IMR-90 (cell line): ENCODE results near the gene APOA4. TPM values are rescaled to one million over a fixed set of nuclear protein-coding genes. Genes with fewer than 3 reads are reported as not detected.

ENCODE experiments used
- ATAC-seq: fragments of 200-7000 bp; cut with Tn5 transposase; 2 replicates; pipeline ENCODE4 v1.9.1; 2020; ENCODE audit warnings: low read depth, mild to moderate bottlenecking, moderate library complexity
- BruUV-seq: library from RNA; stranded (reverse); fragments of 400-500 nt; replicated peaks from 2 replicates; lab custom pipeline; 2021; lab: Mats Ljungman, UMichigan
- CTCF ChIA-PET: fragments of 300-600 bp; formaldehyde crosslinking; extraction: SDS; loops from one replicate; lab custom pipeline; 2021; ENCODE audit warnings: antibody characterized with exemption; lab: Yijun Ruan, JAX
- POLR2A ChIA-PET: fragments of 300-600 bp; sonication (Branson Sonifier 250); formaldehyde crosslinking; loops from one replicate; lab custom pipeline; 2022; ENCODE audit warnings: antibody characterized with exemption; ENCODE audit not compliant: unreplicated experiment; lab: Charles Lee
- DNase-seq: peaks from one replicate; pipeline ENCODE4 v3.0.0; 2013
- H2AFZ ChIP-seq: replicated peaks from 2 replicates; pipeline ENCODE3; 2013; ENCODE audit warnings: low read length, mild to moderate bottlenecking; ENCODE audit not compliant: poor library complexity
- H2AK5ac ChIP-seq: 2 replicates; pipeline ENCODE4 v1.6.1; 2013; ENCODE audit warnings: low read depth, low read length, inconsistent platforms
- H2AK9ac ChIP-seq: replicated peaks from 2 replicates; pipeline ENCODE3; 2013; ENCODE audit warnings: mild to moderate bottlenecking, low read depth, low read length, moderate library complexity; ENCODE audit not compliant: poor library complexity
- H2BK120ac ChIP-seq: 2 replicates; pipeline ENCODE4 v1.6.1; 2013; ENCODE audit warnings: low read depth, low read length, inconsistent platforms
- H2BK15ac ChIP-seq: 3 replicates; pipeline ENCODE4 v1.6.1; 2013; ENCODE audit warnings: low read depth, low read length, inconsistent platforms
- H2BK20ac ChIP-seq: 2 replicates; pipeline ENCODE4 v1.6.1; 2013; ENCODE audit warnings: low read depth, mild to moderate bottlenecking, inconsistent platforms, low read length, moderate library complexity
- H2BK5ac ChIP-seq: 2 replicates; pipeline ENCODE4 v1.6.1; 2013; ENCODE audit warnings: mild to moderate bottlenecking, low read depth, low read length, inconsistent platforms; ENCODE audit not compliant: poor library complexity, severe bottlenecking
- H3K14ac ChIP-seq: replicated peaks from 2 replicates; pipeline ENCODE4 v1.6.1; 2013; ENCODE audit warnings: low read depth, low read length, inconsistent platforms
- H3K18ac ChIP-seq: 2 replicates; pipeline ENCODE4 v1.6.1; 2013; ENCODE audit warnings: low read depth, low read length, control low read depth
- H3K23ac ChIP-seq: 2 replicates; pipeline ENCODE4 v1.6.1; 2013; ENCODE audit warnings: low read depth, low read length, inconsistent platforms
- H3K27ac ChIP-seq: 2 replicates; pipeline ENCODE4 v1.5.1; 2013; ENCODE audit warnings: mild to moderate bottlenecking, control low read depth, low read length; ENCODE audit not compliant: insufficient read depth
- H3K27me3 ChIP-seq: 2 replicates; pipeline ENCODE4 v1.6.1; 2013; ENCODE audit warnings: low read length; ENCODE audit not compliant: control insufficient read depth, insufficient read depth
- H3K36me3 ChIP-seq: 2 replicates; pipeline ENCODE4 v1.6.1; 2013; ENCODE audit warnings: low read length, mixed read lengths; ENCODE audit not compliant: control insufficient read depth, insufficient read depth
- H3K4ac ChIP-seq: 2 replicates; pipeline ENCODE4 v1.6.1; 2013; ENCODE audit warnings: low read depth, low read length, inconsistent platforms
- H3K4me1 ChIP-seq: 2 replicates; pipeline ENCODE4 v1.6.1; 2013; ENCODE audit warnings: low read length, mixed read lengths; ENCODE audit not compliant: control insufficient read depth, insufficient read depth
- H3K4me2 ChIP-seq: 2 replicates; pipeline ENCODE4 v1.6.1; 2013; ENCODE audit warnings: low read depth, mild to moderate bottlenecking, control low read depth, low read length, moderate library complexity
- H3K4me3 ChIP-seq: 2 replicates; pipeline ENCODE4 v1.5.1; 2013; ENCODE audit warnings: low read depth, mild to moderate bottlenecking, control low read depth, low read length, moderate library complexity; ENCODE audit not compliant: insufficient read depth
- H3K56ac ChIP-seq: 2 replicates; pipeline ENCODE4 v1.6.1; 2013; ENCODE audit warnings: low read length, inconsistent platforms; ENCODE audit not compliant: insufficient read depth; ENCODE audit errors: extremely low read depth
- H3K79me1 ChIP-seq, 2 experiments: 2 replicates each; pipeline ENCODE4 v1.6.1; 2013; ENCODE audit warnings: low read length in 2 of 2, inconsistent platforms in 1 of 2, low read depth in 1 of 2
- H3K9ac ChIP-seq: 2 replicates; pipeline ENCODE4 v1.6.1; 2013; ENCODE audit warnings: low read depth, low read length, control low read depth
- H3K9me1 ChIP-seq: 2 replicates; pipeline ENCODE4 v1.6.1; 2013; ENCODE audit warnings: low read length, inconsistent platforms; ENCODE audit not compliant: insufficient read depth
- H3K9me3 ChIP-seq: 2 replicates; pipeline ENCODE4 v1.6.1; 2013; ENCODE audit warnings: low read length; ENCODE audit not compliant: control insufficient read depth, insufficient read depth
- H4K20me1 ChIP-seq: 2 replicates; pipeline ENCODE4 v1.6.1; 2013; ENCODE audit warnings: low read length, inconsistent platforms; ENCODE audit not compliant: insufficient read depth
- H4K5ac ChIP-seq: 2 replicates; pipeline ENCODE4 v1.6.1; 2013; ENCODE audit warnings: mild to moderate bottlenecking, low read depth, low read length, control low read depth
- H4K8ac ChIP-seq, 2 experiments: 2 replicates each; pipeline ENCODE4 v1.6.1; 2013; ENCODE audit warnings: low read depth in 2 of 2, low read length in 2 of 2, control low read depth in 1 of 2, inconsistent platforms in 1 of 2
- H4K91ac ChIP-seq: 2 replicates; pipeline ENCODE4 v1.6.1; 2013; ENCODE audit warnings: low read depth, low read length, inconsistent platforms; ENCODE audit not compliant: insufficient read depth
- CEBPB ChIP-seq: IDR thresholded peaks from 2 replicates; pipeline ENCODE4 v1.6.1; 2012; ENCODE audit warnings: low read depth, low read length, improper control_type of control experiment
- CHD1 ChIP-seq: IDR thresholded peaks from 2 replicates; pipeline ENCODE4 v1.6.1; 2012; ENCODE audit warnings: low read depth, low read length, improper control_type of control experiment
- MAFK ChIP-seq: IDR thresholded peaks from 2 replicates; pipeline ENCODE4 v1.6.1; 2012; ENCODE audit warnings: low read depth, low read length, improper control_type of control experiment
- SMC3 ChIP-seq: fragments of 150-350 bp; IDR thresholded peaks from 2 replicates; pipeline ENCODE4 v1.6.1; 2016; ENCODE audit warnings: low read depth, mild to moderate bottlenecking, antibody characterized with exemption, low read length, moderate library complexity
- USF2 ChIP-seq: fragments of 150-350 bp; IDR thresholded peaks from 2 replicates; pipeline ENCODE4 v1.6.1; 2017; ENCODE audit warnings: mild to moderate bottlenecking, antibody characterized with exemption, low read length, low read depth
- WGBS, 2 experiments: methylation state at CpG; one replicate each; pipeline versions ENCODE4 v1.1.5 to v1.1.7; 2013; ENCODE audit warnings: missing lambda C conversion rate in 2 of 2; ENCODE audit not compliant: insufficient read length in 1 of 2; ENCODE audit errors: extremely low coverage in 2 of 2; 5-methylcytosine and 5-hydroxymethylcytosine counted together
- dilution Hi-C: fragments of 300-500 bp; cut with HindIII; formaldehyde crosslinking; loops from one replicate; pipeline ENCODE4 v1.14.3; 2018; ENCODE audit warnings: low sequenced_read_pairs; ENCODE audit not compliant: unreplicated experiment
- in situ Hi-C: fragments of 300-500 bp; cut with MboI; formaldehyde crosslinking; loops from 3 replicates; pipeline ENCODE4 v1.14.3; 2019; ENCODE audit warnings: low sequenced_read_pairs, inconsistent platforms, mixed read lengths
- intact Hi-C: fragments of 100-400 bp; cut with micrococcal nuclease; formaldehyde crosslinking; loops from 2 replicates; pipeline ENCODE4 v1.10.0; 2022
- polyA plus RNA-seq, 3 experiments: library from polyadenylated mRNA; depleted of rRNA; stranded (reverse); fragments of >200 nt; gene quantifications; 2 replicates each; pipeline ENCODE4 v1.2.3, GENCODE V29; 2012; ENCODE audit warnings: low replicate concordance in 1 of 3
- total RNA-seq: library from RNA; depleted of rRNA; stranded (reverse); fragments of >200 nt; gene quantifications from 2 replicates; pipeline ENCODE4 v1.2.3, GENCODE V29; 2012

Gene APOA4
- total and polyA plus RNA-seq, 2 of the 4 experiments (the other 2 are of a cell fraction) = not detected

GRCh38 chr11:116773203-116774097 is 49.7 kb downstream of the APOA4 start:
- peak overlapping the region; percentile 91 for H3K14ac ChIP-seq
- H4K91ac ChIP-seq = 0 out of 2 replicates have a peak overlapping the region, but pooled peaks have one; percentile 20
- H3K27me3 ChIP-seq = no peaks in the 10 kb centered on the region
- CTCF ChIA-PET = no interaction called here
- 0 out of 2 replicates have a peak overlapping the region, but pooled peaks have one; percentile 30 for H3K18ac ChIP-seq
- peak overlapping the region; percentile 91; the same call in 1 of the 2 replicates for H3K23ac ChIP-seq
- H2AFZ ChIP-seq = peak overlapping the region; percentile 98
- H2BK15ac ChIP-seq = peak overlapping the region; percentile 31; the same call in 1 of the 3 replicates
- 0% methylated on average over 1 of the region's 25 CpGs; no CpG with 5 or more reads in 1 of the 2 experiments for WGBS, 2 experiments
- no TSS peak for BruUV-seq
- peak; percentile 17 for DNase-seq
- no peak overlapping the region for H2BK20ac ChIP-seq
- TF ChIP-seq SMC3 = no peak
- TF ChIP-seq CHD1 = no peak
- TF ChIP-seq CEBPB = peak; percentile 72
- no peak for TF ChIP-seq USF2
- TF ChIP-seq MAFK = no peak
- peak overlapping the region; percentile 96 for H3K4me3 ChIP-seq
- POLR2A ChIA-PET = no interaction called here
- H3K9me3 ChIP-seq = no peaks in the 10 kb centered on the region
- H3K56ac ChIP-seq = peak overlapping the region; percentile 57; the same call in 1 of the 2 replicates
- H3K9me1 ChIP-seq = peaks cover 5% of the 10 kb centered on the region; the same call in 1 of the 2 replicates
- H2BK5ac ChIP-seq = peak overlapping the region; percentile 9
- peak; percentile 63 for ATAC-seq
- dilution Hi-C loops = no loop called here
- peak overlapping the region; percentile 13 for H4K5ac ChIP-seq
- intact Hi-C loops = loop anchor here (5.0 kb wide), 1 partner anchor 1794 kb away; the partner anchor contains the start of gene IFT46
- H3K9ac ChIP-seq = peak overlapping the region; percentile 72
- in situ Hi-C loops = no loop called here
- H3K4ac ChIP-seq = peak overlapping the region; percentile 77
- peaks cover 5% of the 10 kb centered on the region for H3K4me1 ChIP-seq
- 0 out of 2 replicates have a peak overlapping the region, but pooled peaks have one; percentile 22 for H2BK120ac ChIP-seq
- peak overlapping the region; percentile 86 for H2AK5ac ChIP-seq
- peak overlapping the region; percentile 89 for H3K4me2 ChIP-seq
- peak overlapping the region; percentile 70 for H3K27ac ChIP-seq
- peaks cover 7 to 35% of the 10 kb centered on the region in 2 experiments; a peak in 3 of 4 replicates for H3K79me1 ChIP-seq
- peak overlapping the region; percentile 83 to 86 for H4K8ac ChIP-seq
- peak overlapping the region; percentile 78 for H2AK9ac ChIP-seq
- peaks cover 8% of the 10 kb centered on the region for H3K36me3 ChIP-seq
- H4K20me1 ChIP-seq = no peaks in the 10 kb centered on the region; the same call in 1 of the 2 replicates
